GM18520 (cell line): ENCODE results near the gene SYCE3.
"Not testable (repeated sequence)": the region's sequence is repeated elsewhere in the genome, so short reads cannot be mapped to it uniquely, and the experiment has no call there.

Experiments
- ATAC-seq: cut with Tn5 transposase; IDR thresholded peaks from one replicate; pipeline ENCODE4 v1.9.1; 2021; ENCODE audit not compliant: unreplicated experiment

The SYCE3 gene

DNA sequence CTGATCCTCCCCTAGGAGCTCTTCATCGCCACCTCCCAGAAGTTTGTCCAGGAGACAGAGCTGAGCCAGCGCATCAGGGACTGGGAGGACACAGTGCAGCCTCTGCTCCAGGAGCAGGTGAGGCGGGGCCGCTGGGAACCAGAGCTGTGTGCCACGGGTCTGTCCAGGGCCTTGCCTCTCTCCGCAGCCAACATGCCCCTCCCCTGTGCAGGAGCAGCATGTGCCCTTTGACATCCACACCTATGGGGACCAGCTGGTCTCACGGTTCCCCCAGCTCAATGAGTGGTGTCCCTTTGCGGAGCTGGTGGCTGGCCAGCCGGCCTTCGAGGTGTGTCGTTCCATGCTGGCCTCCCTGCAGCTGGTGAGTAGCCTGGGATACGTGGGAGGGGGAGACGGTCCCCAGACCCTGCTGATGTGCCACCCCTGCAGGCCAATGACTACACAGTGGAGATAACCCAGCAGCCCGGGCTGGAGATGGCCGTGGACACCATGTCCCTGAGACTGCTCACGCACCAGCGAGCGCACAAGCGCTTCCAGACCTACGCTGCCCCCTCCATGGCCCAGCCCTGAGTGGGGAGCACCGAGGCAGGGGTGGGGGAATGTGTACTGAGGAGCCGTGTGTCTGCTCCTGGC lies 39.8 kb downstream of the SYCE3 start:
- ATAC-seq = no peak

GRCh38 chr22:50522208-50522805 lies 40.4 kb downstream of the SYCE3 start:
- ATAC-seq = no peak

DNA sequence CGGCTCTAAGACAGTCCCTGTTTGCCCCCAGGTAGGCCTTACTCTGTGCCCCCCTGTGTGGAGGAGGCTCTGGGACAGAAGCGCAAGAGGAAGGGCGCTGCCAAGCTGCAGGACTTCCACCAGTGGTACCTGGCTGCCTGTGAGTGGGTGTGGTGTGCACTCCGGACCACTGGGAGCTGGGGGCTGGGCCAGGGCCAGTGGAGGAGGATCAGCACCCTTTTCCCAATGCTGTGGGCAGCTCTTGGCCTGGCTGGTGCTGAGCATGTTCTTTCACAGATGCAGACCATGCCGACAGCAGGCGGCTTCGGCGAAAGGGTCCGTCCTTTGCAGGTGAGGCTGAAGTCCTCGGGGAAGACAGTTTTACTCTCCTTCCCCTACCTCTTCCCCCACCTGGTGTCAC lies 41.0 kb downstream of the SYCE3 start:
- ATAC-seq = no peak

DNA sequence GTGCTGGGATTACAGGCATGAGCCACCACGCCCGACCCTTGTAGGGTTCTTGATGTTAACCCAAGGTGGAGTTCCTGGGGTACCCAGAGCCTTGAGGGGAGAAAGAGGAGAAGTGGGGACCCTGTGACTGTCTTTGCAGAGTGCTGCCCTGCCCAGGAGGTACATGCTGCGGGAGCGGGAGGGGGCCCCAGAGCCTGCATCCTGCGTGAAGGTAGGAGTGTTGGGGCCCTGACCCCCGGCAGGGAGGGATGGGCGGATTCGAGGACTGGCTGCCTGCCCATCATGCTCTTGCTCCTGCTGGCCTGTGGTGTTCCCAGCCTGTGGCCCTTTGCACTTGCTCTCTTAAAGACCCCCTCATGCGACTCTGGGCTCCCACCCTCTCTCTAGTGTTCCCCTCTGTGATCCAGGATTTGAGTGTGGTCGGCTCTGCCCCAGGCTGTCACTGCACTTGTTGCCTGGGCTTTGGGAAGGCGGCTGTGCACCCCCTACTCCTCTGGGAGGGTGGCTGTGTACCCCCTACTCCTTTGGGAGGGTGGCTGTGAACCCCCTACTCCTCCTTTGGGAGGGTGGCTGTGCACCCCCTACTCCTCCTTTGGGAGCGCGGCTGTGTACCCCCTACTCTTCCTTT lies 41.8 kb downstream of the SYCE3 start:
- no peak for ATAC-seq

- ATAC-seq = not testable (repeated sequence)
These were observed 42.5 kb downstream of the SYCE3 start for GRCh38 chr22:50520184-50520583.

- no peak for ATAC-seq
These were observed 43.6 kb downstream of the SYCE3 start for GRCh38 chr22:50519151-50519550.

DNA sequence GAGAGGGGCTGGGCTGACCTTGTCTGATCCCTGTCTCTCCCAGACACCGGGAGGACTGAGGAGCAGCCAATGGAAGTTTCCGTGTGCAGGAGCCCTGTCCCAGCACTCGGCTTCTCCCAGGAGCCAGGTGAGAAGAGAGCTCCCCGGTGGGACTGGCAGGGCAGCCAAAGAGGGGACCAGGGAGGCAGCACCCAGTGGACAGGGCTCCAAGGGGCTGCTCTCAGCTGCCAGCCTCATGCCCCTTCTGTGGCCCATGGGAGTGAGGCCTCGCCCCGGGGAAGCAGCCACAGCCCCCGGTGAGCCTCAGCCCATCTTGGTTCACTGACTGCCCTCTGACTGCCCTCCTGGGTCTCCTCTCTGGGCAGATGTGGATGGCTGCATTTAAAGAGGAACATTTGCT lies 44.1 kb downstream of the SYCE3 start:
- ATAC-seq = no peak

GRCh38 chr22:50517495-50518260 lies 45.0 kb downstream of the SYCE3 start:
- no peak for ATAC-seq

GRCh38 chr22:50516891-50517290 lies 45.8 kb downstream of the SYCE3 start:
- no peak for ATAC-seq

DNA sequence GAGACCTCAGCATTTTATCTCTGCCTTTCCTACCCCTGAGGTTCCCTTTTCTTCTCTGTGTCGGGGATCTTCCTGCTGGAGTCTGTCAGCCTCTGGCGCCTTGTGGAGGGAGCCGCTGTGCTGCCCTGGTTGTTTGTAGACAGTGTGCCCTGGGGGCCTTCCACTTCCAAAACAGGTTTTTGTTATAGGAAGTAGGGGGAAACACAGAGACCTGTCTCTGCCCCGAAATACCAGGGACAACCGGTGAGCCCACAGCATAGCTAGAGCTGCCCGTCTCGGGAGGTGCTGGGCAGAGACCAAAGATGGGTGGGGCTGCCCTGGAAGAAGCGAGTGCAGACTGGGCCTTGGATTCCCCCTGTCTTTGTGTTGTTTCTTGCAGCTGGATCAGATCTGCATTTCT lies 46.7 kb downstream of the SYCE3 start:
- no peak for ATAC-seq

DNA sequence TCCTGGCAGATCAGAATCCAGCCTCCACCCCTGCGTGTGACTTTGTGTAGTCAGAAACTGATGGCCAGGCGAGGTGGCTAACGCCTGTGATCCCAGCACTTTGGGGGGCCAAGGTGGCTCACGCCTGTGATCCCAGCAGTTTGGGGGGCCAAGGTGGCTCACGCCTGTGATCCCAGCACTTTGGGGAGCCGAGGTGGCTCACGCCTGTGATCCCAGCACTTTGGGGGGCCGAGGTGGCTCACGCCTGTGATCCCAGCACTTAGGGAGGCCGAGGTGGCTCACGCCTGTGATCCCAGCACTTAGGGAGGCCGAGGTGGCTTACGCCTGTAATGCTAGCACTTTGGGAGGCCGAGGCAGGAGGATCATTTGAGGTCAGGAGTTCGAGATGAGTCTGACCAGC lies 49.5 kb downstream of the SYCE3 start:
- ATAC-seq = no peak

GRCh38 chr22:50508897-50509296 lies 53.8 kb downstream of the SYCE3 start:
- no peak for ATAC-seq

DNA sequence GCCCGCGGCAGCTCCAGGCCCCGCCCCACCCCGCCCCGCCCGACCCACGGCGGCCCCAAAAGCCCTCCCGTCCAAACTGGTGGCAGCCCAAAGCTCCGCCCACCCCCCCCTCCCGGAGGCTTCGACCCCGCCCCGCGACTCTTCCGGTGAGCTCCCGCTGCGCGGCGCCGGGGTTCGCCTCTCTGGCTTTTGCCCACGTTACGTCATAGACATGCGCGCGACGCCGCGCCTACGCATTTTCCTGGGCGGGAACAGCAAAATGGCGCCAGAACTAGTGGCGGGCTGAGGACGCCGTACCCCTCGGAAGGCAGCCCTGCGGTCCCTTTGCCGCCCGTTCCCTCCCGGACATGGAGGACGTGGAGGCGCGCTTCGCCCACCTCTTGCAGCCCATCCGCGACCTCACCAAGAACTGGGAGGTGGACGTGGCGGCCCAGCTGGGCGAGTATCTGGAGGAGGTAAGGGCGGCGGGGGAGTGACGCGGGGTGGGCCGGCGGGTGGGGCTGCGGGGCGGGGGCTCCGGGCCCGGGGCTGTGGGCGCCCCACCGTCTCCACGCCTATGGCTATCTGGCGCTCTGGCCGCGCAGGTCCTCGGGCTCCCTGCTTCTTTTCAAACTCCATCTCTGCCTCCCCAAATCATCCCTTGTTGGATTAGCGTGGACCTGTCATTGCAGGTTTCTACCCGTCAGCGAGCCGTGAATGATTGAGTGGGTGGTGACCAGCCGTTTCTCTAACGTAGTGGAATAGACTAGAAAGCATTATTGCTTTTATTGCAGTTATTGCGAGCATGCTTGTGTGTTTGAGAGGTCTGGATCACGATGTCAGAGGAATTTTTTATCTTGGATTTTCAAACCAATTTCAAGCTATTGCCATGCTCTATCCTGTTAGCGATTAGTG lies 54.5 kb downstream of the SYCE3 start, which contains the start of gene NCAPH2:
Gene NCAPH2 (plus strand): TSS at position 234 of the 894 bp plus-strand sequence. CDS start 114 bp downstream, at position 348.
- peak; percentile 76 for ATAC-seq

- peak; percentile 33 for ATAC-seq
These were observed 55.2 kb downstream of the SYCE3 start, which contains the start of gene LMF2 for GRCh38 chr22:50507421-50507990. Gene LMF2, minus strand, starts transcription at chr22:50507702. Its CDS starts 27 bp downstream, at chr22:50507675.

DNA sequence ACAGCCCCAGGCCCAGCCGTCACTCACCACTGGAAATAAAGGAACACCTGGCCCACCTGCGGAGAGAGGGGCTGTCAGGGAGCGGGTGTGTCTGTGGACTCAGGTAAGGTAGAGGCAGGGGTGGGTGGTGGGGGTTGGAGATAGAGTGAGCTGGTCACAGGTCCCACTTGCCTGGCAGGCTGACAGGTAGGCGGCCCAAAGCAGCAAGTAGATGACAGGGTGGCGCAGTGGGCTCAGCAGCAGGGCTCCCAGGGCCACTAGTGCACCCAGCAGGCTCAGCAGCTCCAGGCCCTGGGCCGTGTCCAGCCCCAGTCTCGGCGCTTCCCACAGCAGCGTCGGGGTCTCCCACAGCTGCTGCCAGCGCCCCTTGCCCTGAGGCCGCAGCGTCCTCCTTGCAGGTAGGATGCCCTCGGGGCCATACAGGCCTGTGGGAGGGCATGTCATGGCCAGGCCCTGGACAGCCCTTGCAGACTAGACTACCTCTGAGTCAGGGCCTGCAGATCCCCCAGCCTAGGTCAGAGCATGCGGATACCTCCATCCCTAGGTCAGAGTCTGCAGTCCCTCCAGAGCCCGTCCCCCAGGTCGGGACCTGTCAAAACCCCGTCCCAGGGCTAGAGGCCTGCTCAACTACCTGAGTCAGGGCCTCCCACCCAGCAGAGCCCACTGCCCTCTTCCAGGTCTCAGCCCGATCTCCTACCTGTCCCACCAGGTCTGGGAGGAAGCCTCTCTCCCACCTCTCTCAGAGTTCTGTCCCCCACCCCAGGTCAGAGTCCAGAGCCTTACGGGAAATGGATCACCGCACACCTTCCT lies 55.9 kb downstream of the SYCE3 start:
- no peak for ATAC-seq

GRCh38 chr22:50505776-50506610 lies 56.7 kb downstream of the SYCE3 start:
- no peak for ATAC-seq

- ATAC-seq = no peak
These were observed 57.4 kb downstream of the SYCE3 start for GRCh38 chr22:50505276-50505775.
